ENCODE data around the gene CLEC2L. TPM values are rescaled to one million over a fixed set of nuclear protein-coding genes. Genes with fewer than 3 reads are reported as not detected.

Gene CLEC2L
- total and polyA plus RNA-seq, 9 donors, result 0.15 to 1.5 (median 0.33) TPM; not detected in 6

GRCh38 chr7:139580435-139580834, 57.0 kb downstream of the CLEC2L start:
- Histone ChIP-seq H3K36me3 (no peaks in the 10 kb centered on the region), H3K27me3 (no peaks in the 10 kb centered on the region), H3K4me1 (ENCODE audit: insufficient read depth) (no peaks in the 10 kb centered on the region), H3K4me3 (no peak overlapping the region), H3K9me3 (no peaks in the 10 kb centered on the region), H3K27ac (no peak overlapping the region)
- TF ChIP-seq POLR2A (IDR thresholded peaks at IDR 0.05), result no peak
- TF ChIP-seq EP300 (IDR thresholded peaks at IDR 0.05), result no peak
- TF ChIP-seq CTCF (IDR thresholded peaks at IDR 0.05), result no peak
- WGBS, 3 donors, result 96 to 99% (median 99%) methylated on average over 3 of the region's 3 CpGs
- peak in 1 of 5 donors; percentile 1 for DNase-seq
- intact Hi-C loops (cut with DNase I), result no loop called here

DNA sequence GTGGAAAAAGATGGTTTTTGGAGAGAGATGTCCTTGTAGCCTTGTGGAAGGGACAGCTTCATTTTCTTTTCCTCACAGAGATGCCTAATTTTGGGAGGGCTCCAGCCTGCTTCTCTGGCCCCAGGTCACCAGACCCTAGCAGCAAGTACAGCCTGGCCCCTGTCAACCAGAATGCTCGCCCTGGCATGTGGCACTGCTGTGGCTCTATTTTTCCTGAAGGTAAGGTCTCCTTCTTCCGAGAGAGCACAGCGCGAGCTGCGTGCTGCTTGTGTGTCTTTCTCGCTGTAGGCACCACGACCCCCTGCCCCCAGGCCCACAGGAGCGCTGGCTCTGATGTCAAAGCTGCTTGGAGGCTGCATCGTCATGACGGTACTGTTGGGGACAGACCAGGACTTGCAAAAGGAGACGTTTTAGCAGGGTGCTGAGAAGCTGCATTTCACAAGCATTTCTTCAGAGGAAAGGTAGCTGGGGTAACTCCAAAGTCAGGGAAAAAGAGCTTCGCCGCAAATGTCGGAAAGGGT, 58.7 kb downstream of the CLEC2L start:
- intact Hi-C loops (cut with DNase I), result no loop called here
- no peaks in the 10 kb centered on the region for H3K36me3 ChIP-seq
- WGBS, 3 donors, result 90 to 96% (median 92%) methylated on average over 14 of the region's 14 CpGs

DNA sequence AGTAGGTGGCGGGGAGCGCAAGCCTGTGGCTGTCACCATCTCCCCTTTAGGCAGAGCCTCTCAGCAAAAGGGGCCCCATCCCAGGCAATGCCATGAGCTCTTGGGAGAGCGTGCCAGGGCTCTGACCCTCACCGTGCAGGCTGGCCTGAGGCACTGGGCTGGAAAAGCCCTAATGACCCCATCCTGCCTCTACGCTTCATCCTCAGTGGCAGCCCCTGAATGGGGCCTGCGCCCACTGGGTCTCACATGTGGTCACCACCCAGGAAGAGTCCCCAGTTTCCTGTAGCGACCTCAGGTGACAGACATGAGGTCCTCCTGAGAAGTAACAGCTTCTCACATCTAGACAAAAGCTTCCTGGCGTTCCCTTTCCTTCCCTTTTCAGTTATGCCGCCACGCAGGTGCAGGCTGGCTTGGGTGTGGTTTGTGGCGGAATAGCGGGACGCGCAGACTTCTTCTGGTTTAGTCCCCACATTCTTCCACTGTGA, 59.2 kb downstream of the CLEC2L start:
- TF ChIP-seq EP300 (IDR thresholded peaks at IDR 0.05) (no peak), POLR2A (IDR thresholded peaks at IDR 0.05) (no peak), CTCF (IDR thresholded peaks at IDR 0.05) (no peak)
- Histone ChIP-seq H3K4me1 (ENCODE audit: insufficient read depth) (no peaks in the 10 kb centered on the region), H3K27ac (no peak overlapping the region), H3K27me3 (no peaks in the 10 kb centered on the region), H3K9me3 (no peaks in the 10 kb centered on the region), H3K36me3 (no peaks in the 10 kb centered on the region), H3K4me3 (no peak overlapping the region)
- 91 to 95% (median 94%) methylated on average over 14 of the region's 14 CpGs for WGBS, 3 donors
- intact Hi-C loops (cut with DNase I), result no loop called here
- peak in 1 of 5 donors; percentile 2 for DNase-seq

More for the DNA sequence above, 58.7 kb downstream of the CLEC2L start:
- TF ChIP-seq EP300 (IDR thresholded peaks at IDR 0.05) (no peak), CTCF (IDR thresholded peaks at IDR 0.05) (no peak), POLR2A (IDR thresholded peaks at IDR 0.05) (no peak)
- no peaks in the 10 kb centered on the region for H3K27me3 ChIP-seq
- H3K4me3 ChIP-seq, result no peak overlapping the region
- no peaks in the 10 kb centered on the region for H3K9me3 ChIP-seq
- no peak overlapping the region for H3K27ac ChIP-seq
- DNase-seq, result peak in 1 of 5 donors; percentile 6
- H3K4me1 ChIP-seq (ENCODE audit: insufficient read depth), result no peaks in the 10 kb centered on the region

DNA sequence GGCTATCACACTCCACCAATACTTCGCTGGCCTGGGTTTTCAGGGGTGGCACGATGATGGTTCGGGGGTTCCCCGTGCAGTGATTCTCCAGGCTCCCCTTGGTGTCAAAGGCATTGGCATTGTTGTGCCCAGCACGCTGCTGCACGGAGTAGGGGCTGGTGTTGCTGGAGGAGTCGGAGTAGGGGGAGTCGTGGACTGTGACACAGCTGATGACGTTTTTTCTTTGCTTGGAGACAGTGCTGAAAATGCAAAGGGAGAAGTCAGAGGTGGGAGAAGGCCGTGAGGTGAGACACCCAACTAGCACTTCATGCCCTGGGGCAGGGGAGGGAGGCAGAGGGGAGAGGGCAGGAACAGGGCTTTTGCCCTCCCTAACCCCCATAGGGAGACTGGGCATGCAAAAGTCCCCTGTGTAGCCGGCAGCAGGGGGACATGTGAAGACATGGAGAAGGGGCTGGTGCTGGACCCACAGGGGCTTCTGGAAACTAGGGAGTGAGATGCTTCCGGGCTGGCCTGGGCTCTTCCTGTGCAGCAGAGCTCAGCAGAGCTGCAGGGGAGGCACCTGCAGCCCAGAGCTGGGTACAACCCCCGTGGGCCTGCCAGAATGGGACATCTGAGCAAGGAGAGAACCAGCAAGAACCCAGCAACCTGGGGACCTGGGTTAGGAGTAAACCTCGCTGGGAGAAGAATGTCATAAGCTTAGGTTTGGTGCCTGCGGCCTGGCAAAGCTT, 60.5 kb downstream of the CLEC2L start:
- 94 to 95% (median 94%) methylated on average over 15 of the region's 15 CpGs for WGBS, 3 donors
- H3K27ac ChIP-seq, result no peak overlapping the region
- TF ChIP-seq EP300 (IDR thresholded peaks at IDR 0.05) (no peak), CTCF (IDR thresholded peaks at IDR 0.05) (no peak)
- peak in 1 of 5 donors; percentile 4 for DNase-seq
- no peaks in the 10 kb centered on the region for H3K36me3 ChIP-seq
- H3K4me1 ChIP-seq (ENCODE audit: insufficient read depth), result peaks cover 2% of the 10 kb centered on the region
- H3K9me3 ChIP-seq, result no peaks in the 10 kb centered on the region
- no peaks in the 10 kb centered on the region for H3K27me3 ChIP-seq
- H3K4me3 ChIP-seq, result no peak overlapping the region
- intact Hi-C loops (cut with DNase I), result no loop called here
